ENCODE data around the gene TBL3. TPM values are rescaled to one million over a fixed set of nuclear protein-coding genes. Genes with fewer than 3 reads are reported as not detected.

TBL3 gene
- total RNA-seq, 1 experiment from 2014 or later = 26.8 TPM

DNA sequence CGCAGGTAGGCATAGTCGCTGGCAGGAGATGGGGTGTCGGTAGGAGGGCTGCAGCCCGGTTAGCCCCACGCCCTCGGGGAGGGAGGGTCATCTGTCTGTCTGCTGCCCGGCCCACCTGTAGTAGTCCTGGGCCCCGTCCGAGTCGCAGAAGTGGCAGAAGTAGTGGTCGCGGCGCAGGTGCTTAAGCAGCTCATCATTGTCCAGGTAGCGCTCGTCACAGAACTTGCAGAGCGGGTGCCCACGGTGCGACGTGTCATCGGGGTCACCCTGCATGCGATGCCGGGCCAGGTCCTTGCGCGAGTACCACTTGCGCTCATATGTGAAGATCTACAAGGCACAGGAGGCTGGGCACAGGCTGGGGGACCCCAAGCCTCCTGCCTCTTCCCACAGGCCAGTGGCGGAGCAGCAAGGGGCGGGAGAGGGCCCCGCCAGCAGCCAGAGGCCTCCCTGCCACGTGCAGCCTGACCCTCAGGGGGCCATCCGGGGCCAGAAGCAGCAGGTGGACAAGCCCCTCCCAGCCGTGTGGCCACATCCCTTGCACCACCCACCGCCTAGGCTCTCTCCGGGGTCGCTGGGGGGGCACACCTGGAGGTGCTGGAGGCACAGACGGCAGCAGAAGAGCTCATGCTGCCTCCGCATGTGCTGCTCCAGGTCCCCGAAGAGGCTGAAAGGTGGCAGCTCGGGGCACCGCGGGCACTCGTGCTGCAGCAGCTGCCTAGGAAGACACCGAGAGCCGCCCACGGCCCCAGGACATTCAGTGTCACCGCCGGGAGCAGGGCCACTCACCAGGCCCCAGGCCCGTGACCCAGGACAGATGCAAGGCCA lies 30.8 kb downstream of the TBL3 start:
- ChIA-PET POLR2A (interaction anchor here (0.6 to 2.5 kb wide), 5 partner anchors 9 to 832 kb away, joined by 3 to 18 read pairs (median 4); partner anchors contain the start of gene RPS2), CTCF (interaction anchor here (0.6 to 2.8 kb wide), 8 partner anchors 12 to 396 kb away, joined by 3 to 13 read pairs (median 4); partner anchors contain the start of gene NDUFB10)
- Mint-ChIP-seq H3K36me3 (ENCODE audit: insufficient read depth, unreplicated experiment) (peaks cover 62% of the 10 kb centered on the region), H3K4me1 (ENCODE audit: insufficient read depth, unreplicated experiment) (peaks cover 14% of the 10 kb centered on the region), H3K27me3 (ENCODE audit: insufficient read depth, unreplicated experiment) (no peaks in the 10 kb centered on the region), H3K27ac (ENCODE audit: low read depth, unreplicated experiment) (no peak overlapping the region), H3K4me3 (ENCODE audit: unreplicated experiment) (no peak overlapping the region), H3K9me3 (ENCODE audit: unreplicated experiment) (no peaks in the 10 kb centered on the region)
- TF ChIP-seq, protein P1, sequence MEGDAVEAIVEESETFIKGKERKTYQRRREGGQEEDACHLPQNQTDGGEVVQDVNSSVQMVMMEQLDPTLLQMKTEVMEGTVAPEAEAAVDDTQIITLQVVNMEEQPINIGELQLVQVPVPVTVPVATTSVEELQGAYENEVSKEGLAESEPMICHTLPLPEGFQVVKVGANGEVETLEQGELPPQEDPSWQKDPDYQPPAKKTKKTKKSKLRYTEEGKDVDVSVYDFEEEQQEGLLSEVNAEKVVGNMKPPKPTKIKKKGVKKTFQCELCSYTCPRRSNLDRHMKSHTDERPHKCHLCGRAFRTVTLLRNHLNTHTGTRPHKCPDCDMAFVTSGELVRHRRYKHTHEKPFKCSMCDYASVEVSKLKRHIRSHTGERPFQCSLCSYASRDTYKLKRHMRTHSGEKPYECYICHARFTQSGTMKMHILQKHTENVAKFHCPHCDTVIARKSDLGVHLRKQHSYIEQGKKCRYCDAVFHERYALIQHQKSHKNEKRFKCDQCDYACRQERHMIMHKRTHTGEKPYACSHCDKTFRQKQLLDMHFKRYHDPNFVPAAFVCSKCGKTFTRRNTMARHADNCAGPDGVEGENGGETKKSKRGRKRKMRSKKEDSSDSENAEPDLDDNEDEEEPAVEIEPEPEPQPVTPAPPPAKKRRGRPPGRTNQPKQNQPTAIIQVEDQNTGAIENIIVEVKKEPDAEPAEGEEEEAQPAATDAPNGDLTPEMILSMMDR (IDR thresholded peaks at IDR 0.05; ENCODE audit: unreplicated experiment) = no peak
- intact Hi-C loops (cut with micrococcal nuclease) = no loop called here
- no TSS peak for BruUV-seq (replicated peaks)
- DNase-seq (ENCODE audit: unreplicated experiment) = no peak

DNA sequence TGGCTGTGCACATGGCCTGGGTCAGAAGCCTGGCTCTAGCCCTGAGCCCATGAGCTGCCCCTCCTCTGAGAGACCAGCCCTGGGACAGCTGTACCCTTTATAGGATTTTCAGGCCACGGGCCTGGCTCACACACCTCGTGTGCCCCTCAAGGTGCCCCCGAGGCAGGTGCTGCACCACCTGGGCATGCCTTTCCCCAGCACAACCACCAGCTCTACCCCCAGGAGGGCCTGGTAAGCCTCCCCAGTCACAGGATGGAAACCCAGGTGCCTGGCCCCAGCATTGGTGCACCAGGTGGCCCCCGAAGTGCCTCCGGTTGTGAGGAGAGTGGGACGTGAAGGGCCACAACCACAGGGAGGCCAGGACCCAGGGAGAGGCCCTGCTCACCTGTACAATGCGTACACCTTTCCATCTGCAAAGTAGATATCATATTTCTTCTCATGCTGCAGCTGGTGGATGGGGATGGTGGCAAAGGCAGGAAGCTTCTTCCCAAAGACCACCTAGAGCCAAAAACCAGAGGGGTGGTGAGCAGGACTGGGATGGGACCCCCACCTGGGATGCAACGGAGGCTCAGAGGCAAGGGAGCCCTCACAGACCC lies 31.5 kb downstream of the TBL3 start:
- TF ChIP-seq, protein P1 (IDR thresholded peaks at IDR 0.05; ENCODE audit: unreplicated experiment) = no peak
- POLR2A ChIA-PET = interaction anchor here (0.6 to 2.5 kb wide), 8 partner anchors 9 to 1448 kb away, joined by 3 to 18 read pairs (median 4); partner anchors contain the start of gene RPS2
- no TSS peak for BruUV-seq (replicated peaks)

DNA sequence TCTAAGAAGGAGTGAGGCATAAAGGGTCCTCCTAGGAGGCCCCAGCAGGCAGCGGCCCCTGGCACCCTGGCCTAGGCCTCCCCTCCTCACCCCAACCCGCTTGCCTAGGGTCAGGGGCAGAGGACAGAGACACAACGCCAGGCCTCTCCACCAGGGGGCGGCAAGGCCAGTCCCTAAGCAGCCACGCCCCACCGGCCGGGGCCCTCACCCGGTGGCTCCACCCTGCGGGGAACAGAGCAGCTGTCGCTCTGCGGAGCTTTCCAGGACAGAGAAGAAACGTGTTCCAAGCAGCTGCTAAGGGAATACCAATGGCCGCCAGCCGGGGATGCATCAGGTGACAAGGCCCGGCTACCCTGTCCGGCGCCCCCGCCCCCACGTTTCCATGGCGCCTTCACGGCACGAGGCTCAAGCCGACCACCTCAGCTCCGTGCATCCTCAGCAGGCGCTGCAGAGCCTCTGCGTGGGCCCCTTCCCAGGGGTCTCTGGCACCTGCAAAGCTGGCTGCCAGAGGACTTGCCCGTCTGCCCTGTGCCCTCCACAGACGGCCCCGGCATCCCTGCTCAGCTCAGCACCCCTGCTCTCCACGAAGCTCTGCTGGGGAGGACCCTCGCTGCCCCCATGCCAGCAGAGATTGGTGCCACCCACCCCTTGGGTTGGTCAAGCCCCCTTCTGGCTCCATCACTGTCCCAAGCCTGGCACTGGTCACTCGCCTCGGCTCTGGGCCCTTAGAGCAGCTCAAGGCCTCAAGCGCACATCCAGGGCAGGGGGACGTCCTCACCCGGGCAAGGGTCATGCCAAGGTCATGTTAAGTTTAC lies 32.2 kb downstream of the TBL3 start:
- Mint-ChIP-seq H3K9me3 (ENCODE audit: unreplicated experiment) (no peaks in the 10 kb centered on the region), H3K27ac (ENCODE audit: low read depth, unreplicated experiment) (peak overlapping the region; percentile 59), H3K27me3 (ENCODE audit: insufficient read depth, unreplicated experiment) (no peaks in the 10 kb centered on the region), H3K4me1 (ENCODE audit: insufficient read depth, unreplicated experiment) (peaks cover 17% of the 10 kb centered on the region), H3K36me3 (ENCODE audit: insufficient read depth, unreplicated experiment) (peaks cover 54% of the 10 kb centered on the region), H3K4me3 (ENCODE audit: unreplicated experiment) (no peak overlapping the region)
- ChIA-PET CTCF (interaction anchor here (0.6 to 2.8 kb wide), 22 partner anchors 9 to 259 kb away, joined by 3 to 13 read pairs (median 4); partner anchors contain the start of genes RAB26 and RPS2), POLR2A (interaction anchor here (0.6 to 2.5 kb wide), 8 partner anchors 9 to 1447 kb away, joined by 3 to 18 read pairs (median 4); partner anchors contain the start of gene RPS2)
- intact Hi-C loops (cut with micrococcal nuclease) = no loop called here
- BruUV-seq (replicated peaks) = no TSS peak
- peak; percentile 85 for DNase-seq (ENCODE audit: unreplicated experiment)
- TF ChIP-seq, protein P1 (IDR thresholded peaks at IDR 0.05; ENCODE audit: unreplicated experiment) = peak; percentile 92

More for the DNA sequence above, 31.5 kb downstream of the TBL3 start:
- Mint-ChIP-seq H3K36me3 (ENCODE audit: insufficient read depth, unreplicated experiment) (peaks cover 60% of the 10 kb centered on the region), H3K4me3 (ENCODE audit: unreplicated experiment) (no peak overlapping the region), H3K27ac (ENCODE audit: low read depth, unreplicated experiment) (no peak overlapping the region), H3K4me1 (ENCODE audit: insufficient read depth, unreplicated experiment) (peaks cover 17% of the 10 kb centered on the region), H3K9me3 (ENCODE audit: unreplicated experiment) (no peaks in the 10 kb centered on the region), H3K27me3 (ENCODE audit: insufficient read depth, unreplicated experiment) (no peaks in the 10 kb centered on the region)
- intact Hi-C loops (cut with micrococcal nuclease) = no loop called here
- CTCF ChIA-PET = interaction anchor here (0.6 to 2.8 kb wide), 12 partner anchors 8 to 260 kb away, joined by 3 to 13 read pairs (median 4); partner anchors contain the start of gene NDUFB10
- no peak for DNase-seq (ENCODE audit: unreplicated experiment)

All from MCF 10A (cell line).